CD4-positive, alpha-beta memory T cell (primary cell): ENCODE measurements around the gene HOXB2. TPM values are rescaled to one million over a fixed set of nuclear protein-coding genes. Genes with fewer than 3 reads are reported as not detected.

Source experiments
- CTCF ChIA-PET: fragments of 350-600 bp; sonication (Branson Sonifier 250); formaldehyde crosslinking; loops from one replicate; lab custom pipeline; 2021; ENCODE audit warnings: inconsistent platforms; ENCODE audit not compliant: partially characterized antibody; lab: Charles Lee
- POLR2A ChIA-PET: fragments of 350-600 bp; sonication (Branson Sonifier 250); formaldehyde crosslinking; loops from one replicate; lab custom pipeline; 2021; ENCODE audit not compliant: partially characterized antibody; lab: Charles Lee
- DNase-seq, 5 donors: peaks; one replicate each; pipeline versions ENCODE4 v3.0.0 to v3.0.0-alpha.2; 2020 to 2022; ENCODE audit warnings: mixed read lengths in 1 of 5
- H3K27ac ChIP-seq: one replicate; pipeline ENCODE4 v1.7.0; 2013; ENCODE audit warnings: low read depth, low read length
- H3K27me3 ChIP-seq: 2 replicates; pipeline ENCODE4 v1.7.0; 2013; ENCODE audit warnings: mild to moderate bottlenecking, low read length, moderate library complexity; ENCODE audit not compliant: insufficient read depth
- H3K36me3 ChIP-seq: 2 replicates; pipeline ENCODE4 v1.7.0; 2013; ENCODE audit warnings: mild to moderate bottlenecking, low read length, moderate library complexity; ENCODE audit not compliant: insufficient read depth
- H3K4me1 ChIP-seq: 2 replicates; pipeline ENCODE4 v1.7.0; 2013; ENCODE audit warnings: mild to moderate bottlenecking, low read length, moderate library complexity; ENCODE audit not compliant: insufficient read depth
- H3K4me3 ChIP-seq, 2 donors: one replicate each; pipeline ENCODE4 v1.7.0; 2013; ENCODE audit warnings: low read length in 2 of 2, mild to moderate bottlenecking in 1 of 2
- H3K9me3 ChIP-seq, 2 donors: one replicate each; pipeline ENCODE4 v1.7.0; 2013; ENCODE audit warnings: low read length in 2 of 2, control low read depth in 1 of 2; ENCODE audit not compliant: control insufficient read depth in 1 of 2
- H3K27ac Mint-ChIP-seq, 7 donors: one replicate each; pipeline ENCODE4 v1.8.0; 2020 to 2021; ENCODE audit warnings: mixed read lengths in 7 of 7, mild to moderate bottlenecking in 6 of 7, inconsistent platforms in 3 of 7, moderate library complexity in 3 of 7
- H3K27me3 Mint-ChIP-seq, 2 donors: one replicate each; pipeline ENCODE4 v1.8.0; 2020 to 2021; ENCODE audit warnings: mixed read lengths in 2 of 2
- H3K36me3 Mint-ChIP-seq, 2 donors: one replicate each; pipeline ENCODE4 v1.8.0; 2020 to 2021; ENCODE audit warnings: mixed read lengths in 2 of 2, inconsistent platforms in 1 of 2, mild to moderate bottlenecking in 1 of 2
- H3K4me1 Mint-ChIP-seq, 4 donors: one replicate each; pipeline ENCODE4 v1.8.0; 2020 to 2021; ENCODE audit warnings: mixed read lengths in 4 of 4, mild to moderate bottlenecking in 1 of 4
- H3K4me3 Mint-ChIP-seq, 8 donors: one replicate each; pipeline ENCODE4 v1.8.0; 2020 to 2021; ENCODE audit warnings: mixed read lengths in 8 of 8, mild to moderate bottlenecking in 7 of 8, moderate library complexity in 6 of 8, inconsistent platforms in 3 of 8
- H3K9me3 Mint-ChIP-seq, 8 donors: one replicate each; pipeline ENCODE4 v1.8.0; 2020 to 2021; ENCODE audit warnings: mixed read lengths in 8 of 8, mild to moderate bottlenecking in 5 of 8, inconsistent platforms in 3 of 8, moderate library complexity in 1 of 8
- intact Hi-C: fragments of 100-400 bp; cut with micrococcal nuclease; formaldehyde crosslinking; loops from one replicate; pipeline ENCODE4 v1.15.1; 2023
- polyA plus RNA-seq, 2 donors: library from polyadenylated mRNA; unstranded; fragments of 300-500 nt; fragmentation: Illumina TruSeq; gene quantifications; one replicate each; pipeline ENCODE4 v1.2.3, GENCODE V29; 2021
- total RNA-seq, 2 experiments: library from RNA; stranded (reverse); gene quantifications; one replicate each; pipeline ENCODE4 v1.2.3, GENCODE V29; 2021

HOXB2 gene
- total and polyA plus RNA-seq, 4 experiments from 2014 or later = 12.7 to 39.2 (median 35.4) TPM

DNA sequence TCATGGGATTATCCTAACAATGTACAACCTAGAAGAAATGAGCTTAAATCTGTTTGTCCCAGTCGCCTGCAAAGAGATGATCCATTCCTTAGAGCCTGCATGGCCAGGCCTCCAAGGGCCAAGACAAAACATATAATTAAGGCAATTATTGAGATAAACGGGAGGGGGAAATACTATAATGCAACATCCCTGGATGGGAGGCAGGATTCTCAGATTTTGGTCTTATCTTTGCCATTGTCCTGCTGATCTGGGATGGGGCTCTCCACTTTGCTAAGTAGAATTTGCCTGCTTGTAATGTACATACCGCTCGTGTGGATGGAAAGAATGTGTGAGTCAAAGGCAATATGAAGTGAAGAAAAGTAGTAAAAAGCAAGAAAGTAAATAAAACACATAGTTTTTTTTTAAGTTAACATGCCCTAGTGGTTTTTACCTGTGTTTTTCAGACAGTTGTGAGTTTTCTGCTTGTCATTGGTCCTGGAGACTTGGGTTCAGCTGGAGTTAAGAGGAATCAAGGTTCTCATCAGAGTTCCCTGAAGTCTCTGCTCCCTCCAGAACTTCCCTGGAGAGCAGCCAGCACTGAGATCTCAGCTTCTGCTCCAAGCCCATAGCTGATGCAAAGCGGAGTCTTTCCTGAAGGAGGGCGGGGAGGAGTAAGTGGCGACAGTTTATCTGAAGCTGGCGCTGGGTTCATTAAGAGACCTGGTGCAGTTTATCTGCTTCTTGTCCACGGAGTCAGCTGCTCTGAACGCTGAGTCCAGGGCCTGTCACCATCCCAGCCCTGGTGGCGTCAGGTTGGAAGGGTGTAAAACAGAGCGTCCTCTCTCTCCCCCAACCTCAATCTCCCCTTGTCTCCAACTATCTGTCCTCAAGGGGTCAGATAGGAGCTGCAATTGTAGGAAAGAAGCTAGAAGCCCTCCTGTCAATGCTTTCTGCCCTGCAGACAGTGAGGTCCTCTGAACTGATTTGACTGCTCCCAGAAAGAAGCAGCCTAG is 44.2 kb downstream of the HOXB2 start:
- H3K4me3 Mint-ChIP-seq = no peak overlapping the region
- H3K36me3 Mint-ChIP-seq = no peaks in the 10 kb centered on the region
- no peaks in the 10 kb centered on the region for H3K9me3 ChIP-seq
- no peak overlapping the region for H3K27ac Mint-ChIP-seq
- no peak overlapping the region for H3K4me3 ChIP-seq
- H3K27me3 Mint-ChIP-seq = peaks cover 0 to 6% of the 10 kb centered on the region in 2 donors
- H3K27ac ChIP-seq = no peak overlapping the region
- intact Hi-C loops = no loop called here
- peaks cover 4% of the 10 kb centered on the region for H3K4me1 ChIP-seq
- H3K9me3 Mint-ChIP-seq = no peaks in the 10 kb centered on the region
- DNase-seq = no peak
- H3K27me3 ChIP-seq = no peaks in the 10 kb centered on the region
- no peaks in the 10 kb centered on the region for H3K36me3 ChIP-seq
- ChIA-PET POLR2A (interaction anchor here (0.7 to 1.0 kb wide), 2 partner anchors 87 to 92 kb away, joined by 3 read pairs; partner anchors contain the start of gene HOXB5), CTCF (interaction anchor here (0.8 to 2.8 kb wide), 7 partner anchors 9 to 170 kb away, joined by 3 to 11 read pairs (median 3); partner anchors contain the start of gene HOXB5)
- peaks cover 4 to 8% (median 5%) of the 10 kb centered on the region in 4 donors for H3K4me1 Mint-ChIP-seq

GRCh38 chr17:48499735-48500434 is 45.0 kb downstream of the HOXB2 start:
- Histone ChIP-seq H3K27ac (no peak overlapping the region), H3K27me3 (no peaks in the 10 kb centered on the region), H3K4me1 (no peaks in the 10 kb centered on the region), H3K9me3 (no peaks in the 10 kb centered on the region), H3K36me3 (no peaks in the 10 kb centered on the region), H3K4me3 (no peak overlapping the region)
- H3K36me3 Mint-ChIP-seq = no peaks in the 10 kb centered on the region
- H3K4me1 Mint-ChIP-seq = peaks cover 0 to under 1% (median 0%) of the 10 kb centered on the region in 4 donors
- H3K27ac Mint-ChIP-seq = no peak overlapping the region
- peaks cover 0 to 6% of the 10 kb centered on the region in 2 donors for H3K27me3 Mint-ChIP-seq
- intact Hi-C loops = no loop called here
- no peak for DNase-seq
- ChIA-PET POLR2A (no interaction called here), CTCF (interaction anchor here (0.8 to 2.8 kb wide), 4 partner anchors 16 to 169 kb away, joined by 3 to 11 read pairs (median 3); partner anchors contain the start of gene HOXB5)
- no peaks in the 10 kb centered on the region for H3K9me3 Mint-ChIP-seq
- no peak overlapping the region for H3K4me3 Mint-ChIP-seq

- H3K27me3 Mint-ChIP-seq = peaks cover 0 to 7% of the 10 kb centered on the region in 2 donors
- H3K9me3 Mint-ChIP-seq = no peaks in the 10 kb centered on the region
- Histone ChIP-seq H3K27ac (no peak overlapping the region), H3K9me3 (no peaks in the 10 kb centered on the region), H3K4me1 (no peaks in the 10 kb centered on the region), H3K36me3 (no peaks in the 10 kb centered on the region), H3K4me3 (no peak overlapping the region), H3K27me3 (no peaks in the 10 kb centered on the region)
- no peaks in the 10 kb centered on the region for H3K36me3 Mint-ChIP-seq
- H3K4me3 Mint-ChIP-seq = no peak overlapping the region
- H3K4me1 Mint-ChIP-seq = no peaks in the 10 kb centered on the region
- ChIA-PET CTCF (interaction anchor here (1.0 to 2.8 kb wide), 4 partner anchors 17 to 192 kb away, joined by 3 to 11 read pairs (median 3); partner anchors contain the start of gene HOXB5), POLR2A (interaction anchor here (1.2 kb wide), 1 partner anchor 16 kb away, joined by 3 read pairs; no protein-coding TSS in a partner anchor)
- DNase-seq = no peak
- no peak overlapping the region for H3K27ac Mint-ChIP-seq
- intact Hi-C loops = no loop called here
These were observed 45.7 kb downstream of the HOXB2 start for GRCh38 chr17:48499248-48499647.

- H3K27me3 ChIP-seq = no peaks in the 10 kb centered on the region
- H3K4me3 ChIP-seq = no peak overlapping the region
- ChIA-PET POLR2A (interaction anchor here (1.2 kb wide), 1 partner anchor 17 kb away, joined by 3 read pairs; no protein-coding TSS in a partner anchor), CTCF (interaction anchor here (1.0 to 2.8 kb wide), 4 partner anchors 9 to 191 kb away, joined by 3 to 11 read pairs (median 3); partner anchors contain the start of gene HOXB5)
- H3K36me3 Mint-ChIP-seq = no peaks in the 10 kb centered on the region
- no peak overlapping the region for H3K27ac ChIP-seq
- no peak overlapping the region for H3K4me3 Mint-ChIP-seq
- H3K9me3 Mint-ChIP-seq = no peaks in the 10 kb centered on the region
- peak overlapping the region in 1 of 7 donors; percentile 39 for H3K27ac Mint-ChIP-seq
- H3K27me3 Mint-ChIP-seq = peaks cover 0 to 9% of the 10 kb centered on the region in 2 donors
- no peaks in the 10 kb centered on the region for H3K4me1 Mint-ChIP-seq
- no peaks in the 10 kb centered on the region for H3K4me1 ChIP-seq
- no peak for DNase-seq
- intact Hi-C loops = no loop called here
- no peaks in the 10 kb centered on the region for H3K9me3 ChIP-seq
- H3K36me3 ChIP-seq = no peaks in the 10 kb centered on the region
These were observed 46.6 kb downstream of the HOXB2 start for GRCh38 chr17:48498164-48498850.

DNA sequence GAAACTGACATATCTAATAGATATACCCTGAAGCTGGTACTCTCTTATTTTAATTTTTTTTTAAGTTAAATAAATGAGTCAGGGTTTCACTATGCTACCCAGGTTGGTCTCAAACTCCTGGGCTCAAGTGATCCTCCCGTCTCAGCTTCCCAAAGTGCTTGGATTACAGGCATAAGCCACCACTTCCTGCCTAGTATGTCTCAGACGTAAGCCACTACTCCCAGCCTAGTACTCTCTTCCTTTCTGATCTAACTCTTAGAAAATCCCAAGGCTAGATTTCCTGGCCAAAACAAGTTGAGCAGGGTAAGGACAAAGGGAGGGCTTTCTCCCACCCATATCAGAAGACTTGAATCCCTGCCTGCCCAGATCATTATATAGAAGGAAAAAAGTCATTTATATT is 47.8 kb downstream of the HOXB2 start:
- Mint-ChIP-seq H3K4me1 (peaks cover 0 to 4% (median 0%) of the 10 kb centered on the region in 4 donors), H3K27me3 (peaks cover 0 to 9% of the 10 kb centered on the region in 2 donors), H3K9me3 (no peaks in the 10 kb centered on the region), H3K27ac (no peak overlapping the region), H3K4me3 (no peak overlapping the region), H3K36me3 (no peaks in the 10 kb centered on the region)
- Histone ChIP-seq H3K36me3 (no peaks in the 10 kb centered on the region), H3K27me3 (no peaks in the 10 kb centered on the region), H3K4me1 (peaks cover 10% of the 10 kb centered on the region), H3K9me3 (no peaks in the 10 kb centered on the region), H3K27ac (no peak overlapping the region), H3K4me3 (no peak overlapping the region)
- POLR2A ChIA-PET = interaction anchor here (1.3 kb wide), 1 partner anchor 96 kb away, joined by 4 read pairs; the partner anchor contains the start of gene HOXB5
- no peak for DNase-seq
- CTCF ChIA-PET = interaction anchor here (0.7 to 1.9 kb wide), 7 partner anchors 8 to 146 kb away, joined by 3 to 7 read pairs (median 3); no protein-coding TSS in a partner anchor
- intact Hi-C loops = no loop called here

DNA sequence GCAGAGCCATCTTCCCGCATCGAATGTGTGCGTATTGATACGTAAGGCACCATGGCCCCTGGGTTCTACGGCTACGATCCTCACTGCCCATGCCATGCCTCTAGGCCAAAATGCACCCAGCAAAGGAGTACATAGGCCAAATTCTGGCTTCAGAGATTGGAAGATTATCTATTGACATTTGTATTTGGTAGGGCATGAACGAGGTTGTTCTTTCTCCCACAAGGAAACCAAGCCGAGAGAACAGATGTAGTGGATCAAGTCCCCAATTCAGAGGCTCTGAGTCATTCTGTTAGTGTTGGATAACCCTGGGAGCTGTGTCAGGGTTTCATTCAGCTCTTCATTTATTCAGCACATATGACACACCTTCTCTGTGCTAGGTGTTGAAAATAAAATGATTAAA is 50.6 kb downstream of the HOXB2 start:
- Histone ChIP-seq H3K4me1 (peaks cover 16% of the 10 kb centered on the region), H3K27ac (no peak overlapping the region), H3K36me3 (no peaks in the 10 kb centered on the region), H3K27me3 (no peaks in the 10 kb centered on the region), H3K4me3 (no peak overlapping the region), H3K9me3 (no peaks in the 10 kb centered on the region)
- POLR2A ChIA-PET = no interaction called here
- intact Hi-C loops = loop anchor here (5.0 kb wide), 1 partner anchor 48 kb away; no protein-coding TSS in a partner anchor
- H3K4me1 Mint-ChIP-seq = peaks cover 0 to 11% (median 4%) of the 10 kb centered on the region in 4 donors
- DNase-seq = no peak
- CTCF ChIA-PET = no interaction called here
- H3K27ac Mint-ChIP-seq = no peak overlapping the region
- no peaks in the 10 kb centered on the region for H3K36me3 Mint-ChIP-seq
- peaks cover 1 to 9% of the 10 kb centered on the region in 2 donors for H3K27me3 Mint-ChIP-seq
- peak overlapping the region in 1 of 8 donors; percentile 10 for H3K4me3 Mint-ChIP-seq
- no peaks in the 10 kb centered on the region for H3K9me3 Mint-ChIP-seq
